Panc1 (cell line): ENCODE results near the gene AEBP1. TPM values are rescaled to one million over a fixed set of nuclear protein-coding genes. Genes with fewer than 3 reads are reported as not detected.

Experiments used
- ATAC-seq: fragments of 200-7000 bp; cut with Tn5 transposase; 2 replicates; pipeline ENCODE4 v1.9.1; 2020; ENCODE audit warnings: mild to moderate bottlenecking, moderate library complexity
- BruUV-seq: library from RNA; stranded (reverse); fragments of 400-500 nt; replicated peaks from 2 replicates; lab custom pipeline; 2021; lab: Mats Ljungman, UMichigan
- CTCF ChIA-PET: fragments of 300-600 bp; sonication (Branson Sonifier 250); formaldehyde crosslinking; loops from one replicate; lab custom pipeline; 2022; ENCODE audit warnings: antibody characterized with exemption; lab: Charles Lee
- POLR2A ChIA-PET: fragments of 300-600 bp; sonication (Branson Sonifier 250); formaldehyde crosslinking; loops from one replicate; lab custom pipeline; 2022; ENCODE audit warnings: antibody characterized with exemption; lab: Charles Lee
- DNase-seq: peaks from one replicate; pipeline ENCODE4 v3.0.0-alpha.2; 2010; ENCODE audit warnings: low read depth, low spot score
- H3K27ac ChIP-seq: 2 replicates; pipeline ENCODE4 v1.5.1; 2011; ENCODE audit warnings: mild to moderate bottlenecking, low read length, inconsistent platforms
- H3K27me3 ChIP-seq: fragments of 200-500 bp; sonication (Bioruptor generic); 2 replicates; pipeline ENCODE4 v1.6.0; 2014; ENCODE audit warnings: low read length, inconsistent platforms; ENCODE audit not compliant: control insufficient read depth, insufficient read depth
- H3K36me3 ChIP-seq: fragments of 200-500 bp; sonication (Bioruptor generic); 2 replicates; pipeline ENCODE4 v1.5.1; 2014; ENCODE audit warnings: inconsistent platforms, mild to moderate bottlenecking, low read length, moderate library complexity; ENCODE audit not compliant: control insufficient read depth, insufficient read depth
- H3K4me1 ChIP-seq: 2 replicates; pipeline ENCODE4 v1.5.1; 2011; ENCODE audit warnings: inconsistent platforms, mild to moderate bottlenecking, low read length, moderate library complexity; ENCODE audit not compliant: control insufficient read depth, insufficient read depth
- H3K4me3 ChIP-seq, 2 experiments: 2 replicates each; pipeline ENCODE4 v1.5.1; 2011 to 2012; ENCODE audit warnings: low read depth in 2 of 2, low read length in 2 of 2, mild to moderate bottlenecking in 2 of 2, inconsistent platforms in 1 of 2, moderate library complexity in 1 of 2
- H3K9me3 ChIP-seq: fragments of 200-500 bp; sonication (Bioruptor generic); 2 replicates; pipeline ENCODE4 v1.5.1; 2014; ENCODE audit warnings: low read depth, mild to moderate bottlenecking, inconsistent platforms, low read length, moderate library complexity; ENCODE audit not compliant: control insufficient read depth, insufficient read depth
- CTCF ChIP-seq: fragments of 450-650 bp; IDR thresholded peaks from 2 replicates; pipeline ENCODE4 v1.5.1; 2017; ENCODE audit warnings: mild to moderate bottlenecking
- POLR2AphosphoS5 ChIP-seq: IDR thresholded peaks from 2 replicates; pipeline ENCODE4 v1.6.1; 2012; ENCODE audit warnings: mild to moderate bottlenecking, low read depth, low read length, moderate library complexity
- REST ChIP-seq, 2 experiments: IDR thresholded peaks; 2 replicates each; pipeline ENCODE4 v1.6.1; 2011 to 2012; ENCODE audit warnings: low read depth in 2 of 2, control low read depth in 1 of 2, low read length in 1 of 2, mild to moderate bottlenecking in 1 of 2, moderate library complexity in 1 of 2; ENCODE audit not compliant: insufficient read depth in 1 of 2
- SIN3A ChIP-seq: IDR thresholded peaks from 2 replicates; pipeline ENCODE4 v1.6.1; 2012; ENCODE audit warnings: low read depth, mild to moderate bottlenecking, low read length, moderate library complexity, borderline replicate concordance; ENCODE audit not compliant: insufficient read depth
- TCF7L2 ChIP-seq: IDR thresholded peaks from 2 replicates; pipeline ENCODE4 v1.6.1; 2011; ENCODE audit warnings: mild to moderate bottlenecking, low read depth, low read length, inconsistent platforms
- in situ Hi-C: cut with HindIII; loops from 2 replicates; pipeline ENCODE4 v1.10.0; 2016; ENCODE audit warnings: low sequenced_read_pairs, low pct_unique_long_range_greater_than_20kb
- intact Hi-C: fragments of 100-400 bp; cut with micrococcal nuclease; formaldehyde crosslinking; loops from one replicate; pipeline ENCODE4 v1.10.0; 2022; ENCODE audit not compliant: unreplicated experiment
- total RNA-seq: library from RNA; stranded (reverse); gene quantifications from one replicate; pipeline ENCODE4 v1.2.1, GENCODE V29; 2021; ENCODE audit not compliant: unreplicated experiment

AEBP1 gene
- total RNA-seq, 1 experiment from 2014 or later: 0.62 TPM

GRCh38 chr7:44062903-44063295 is 41.2 kb upstream of the AEBP1 start:
- CTCF ChIA-PET: no interaction called here
- no TSS peak for BruUV-seq
- POLR2A ChIA-PET: no interaction called here

GRCh38 chr7:44063547-44063893 is 40.6 kb upstream of the AEBP1 start:
- POLR2A ChIA-PET: interaction anchor here (0.6 kb wide), 1 partner anchor 53 kb away, joined by 5 read pairs; no protein-coding TSS in a partner anchor
- in situ Hi-C loops: no loop called here
- TF ChIP-seq REST (IDR thresholded peaks at IDR 0.05; ENCODE audit: insufficient read depth in 1 of 2, low read depth in 2 of 2, low read length in 1 of 2) (no peak), CTCF (no peak), SIN3A (no peak), POLR2AphosphoS5 (no peak), TCF7L2 (no peak)
- Histone ChIP-seq H3K4me1 (peaks cover 11% of the 10 kb centered on the region), H3K27me3 (no peaks in the 10 kb centered on the region), H3K9me3 (no peaks in the 10 kb centered on the region), H3K4me3 (no peak overlapping the region), H3K27ac (no peak overlapping the region), H3K36me3 (0 out of 2 replicates have a peak, but pooled peaks cover 5% of the 10 kb centered on the region)
- CTCF ChIA-PET: interaction anchor here (0.7 kb wide), 1 partner anchor 44 kb away, joined by 4 read pairs; no protein-coding TSS in a partner anchor
- BruUV-seq: TSS peak; percentile 15
- intact Hi-C loops: no loop called here
- no peak for ATAC-seq
- no peak for DNase-seq

More at GRCh38 chr7:44062903-44063295, 41.2 kb upstream of the AEBP1 start:
- no peak overlapping the region for H3K4me3 ChIP-seq
- no peaks in the 10 kb centered on the region for H3K9me3 ChIP-seq
- in situ Hi-C loops (no loop called here), intact Hi-C loops (no loop called here)
- H3K4me1 ChIP-seq: peaks cover 11% of the 10 kb centered on the region
- H3K27me3 ChIP-seq: no peaks in the 10 kb centered on the region
- ATAC-seq (no peak), DNase-seq (no peak)
- H3K36me3 ChIP-seq: 0 out of 2 replicates have a peak, but pooled peaks cover 5% of the 10 kb centered on the region
- TF ChIP-seq REST (IDR thresholded peaks at IDR 0.05; ENCODE audit: insufficient read depth in 1 of 2, low read depth in 2 of 2, low read length in 1 of 2) (no peak), CTCF (no peak), TCF7L2 (no peak), SIN3A (no peak), POLR2AphosphoS5 (no peak)
- no peak overlapping the region for H3K27ac ChIP-seq
